Left lung (tissue), 10 donors: Measurements from ENCODE around the gene PTPRN2. TPM values are rescaled to one million over a fixed set of nuclear protein-coding genes. Genes with fewer than 3 reads are reported as not detected.

Experiments used
- ATAC-seq: fragments of 200-7000 bp; cut with Tn5 transposase; one replicate; pipeline ENCODE4 v1.9.1; 2020; ENCODE audit warnings: moderate library complexity
- DNase-seq, 4 donors: peaks; one replicate each; pipeline ENCODE4 v3.0.0-alpha.2; 2013 to 2020
- H3K27ac ChIP-seq, 2 donors: fragments of 200-600 bp; sonication (generic) in 1 of 2; one replicate each; pipeline versions ENCODE4 v1.5.0 to v1.8.0; 2020 to 2021
- H3K27me3 ChIP-seq, 2 donors: fragments of 200-600 bp; sonication (generic) in 1 of 2; one replicate each; pipeline versions ENCODE4 v1.5.0 to v1.8.0; 2020 to 2021
- H3K36me3 ChIP-seq, 2 donors: fragments of 200-600 bp; sonication (generic) in 1 of 2; one replicate each; pipeline versions ENCODE4 v1.5.0 to v1.8.0; 2020 to 2021
- H3K4me1 ChIP-seq, 2 donors: fragments of 200-600 bp; one replicate each; pipeline ENCODE4 v1.8.0; 2021
- H3K4me3 ChIP-seq, 2 donors: fragments of 200-600 bp; sonication (generic) in 1 of 2; one replicate each; pipeline versions ENCODE4 v1.5.0 to v1.8.0; 2020 to 2021; ENCODE audit warnings: mild to moderate bottlenecking in 1 of 2
- H3K9me3 ChIP-seq, 2 donors: fragments of 200-600 bp; sonication (generic) in 1 of 2; one replicate each; pipeline versions ENCODE4 v1.5.0 to v1.8.0; 2020 to 2021
- CTCF ChIP-seq, 2 donors: fragments of 200-600 bp; sonication (generic) in 1 of 2; IDR thresholded peaks; one replicate each; pipeline versions ENCODE4 v1.5.0 to v1.8.0; 2021; ENCODE audit warnings: antibody characterized with exemption in 2 of 2
- intact Hi-C, 2 donors: fragments of 100-400 bp; cut with DNase I; formaldehyde crosslinking; loops; one replicate each; pipeline versions ENCODE4 v1.11.2 to v1.14.2; 2022
- polyA plus RNA-seq, 6 donors: library from polyadenylated mRNA; unstranded; fragments of 120-200 nt; gene quantifications; one replicate each; pipeline ENCODE4 v1.2.1, GENCODE V29; 2013; ENCODE audit not compliant: insufficient read length in 6 of 6
- total RNA-seq, 2 donors: library from RNA; stranded (reverse); fragmentation: NEBNext Ultra II Directional; extraction: Animal tissue kit (Norgen Biotek cat#: 25700); gene quantifications; one replicate each; pipeline ENCODE4 v1.2.1, GENCODE V29; 2021
- donor health status: DM: no; HTN: yes; CAD: no.
- donor health status: DM: no; HTN: no; CAD: no.

PTPRN2 gene
- total and polyA plus RNA-seq, 8 donors, result 4.0 to 7.8 (median 6.8) TPM

DNA sequence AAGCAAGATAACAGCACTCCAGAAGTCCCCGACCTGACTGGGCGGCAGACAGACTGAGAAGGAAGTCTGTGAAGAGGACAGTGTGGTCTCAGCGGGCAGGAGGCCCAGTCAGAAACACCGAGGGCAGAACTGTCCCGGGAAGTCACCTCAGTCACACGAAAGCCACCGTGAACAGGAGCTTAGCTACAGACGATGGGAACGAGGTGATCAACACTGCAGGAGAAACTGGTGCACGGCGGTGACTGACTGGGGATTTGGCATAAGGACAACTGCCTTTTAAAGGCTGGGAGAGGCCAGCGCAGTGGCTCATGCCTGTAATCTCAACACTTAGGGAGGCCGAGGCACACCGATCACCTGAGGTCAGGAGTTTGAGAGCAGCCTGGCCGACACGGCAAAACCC, 217.8 kb downstream of the PTPRN2 start:
- H3K27ac ChIP-seq, result no peak overlapping the region
- no peaks in the 10 kb centered on the region for H3K4me1 ChIP-seq
- TF ChIP-seq CTCF (IDR thresholded peaks at IDR 0.05), result no peak
- peaks cover 0 to 11% of the 10 kb centered on the region in 2 donors for H3K27me3 ChIP-seq
- H3K4me3 ChIP-seq, result no peak overlapping the region
- peak in 1 of 4 donors; percentile 26 for DNase-seq
- no peak for ATAC-seq
- intact Hi-C loops, result no loop called here
- H3K36me3 ChIP-seq, result no peaks in the 10 kb centered on the region
- H3K9me3 ChIP-seq, result no peaks in the 10 kb centered on the region

GRCh38 chr7:158369290-158369689, 218.3 kb downstream of the PTPRN2 start:
- Histone ChIP-seq H3K27ac (no peak overlapping the region), H3K36me3 (no peaks in the 10 kb centered on the region), H3K4me3 (no peak overlapping the region), H3K9me3 (no peaks in the 10 kb centered on the region), H3K4me1 (no peaks in the 10 kb centered on the region), H3K27me3 (peaks cover 0 to 9% of the 10 kb centered on the region in 2 donors)
- TF ChIP-seq CTCF (IDR thresholded peaks at IDR 0.05), result no peak
- intact Hi-C loops, result no loop called here
- ATAC-seq (no peak), DNase-seq (peak in 2 of 4 donors; percentile 4 to 33)

DNA sequence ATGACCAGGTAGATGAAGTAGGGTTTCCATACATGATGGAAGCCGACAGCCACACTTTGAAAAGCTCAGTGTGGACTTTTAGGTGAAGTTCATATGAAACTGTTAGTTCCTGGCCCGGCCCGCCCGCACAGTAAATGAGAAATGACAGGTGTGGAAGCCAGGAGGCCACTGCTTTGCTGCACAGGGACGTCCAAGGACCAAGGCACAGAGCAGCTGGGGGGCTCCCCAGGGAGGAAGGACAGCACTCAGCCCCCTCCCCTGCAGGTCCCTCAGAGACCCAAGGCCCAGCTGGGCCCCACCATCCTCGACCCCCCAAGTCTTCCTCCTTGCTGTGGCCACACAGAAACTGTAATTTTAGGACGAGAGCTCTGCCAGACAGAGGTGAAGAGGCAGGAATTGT, 219.2 kb downstream of the PTPRN2 start:
- H3K9me3 ChIP-seq, result no peaks in the 10 kb centered on the region
- ATAC-seq (no peak), DNase-seq (peak in 2 of 4 donors; percentile 8 to 45)
- TF ChIP-seq CTCF (IDR thresholded peaks at IDR 0.05), result no peak
- H3K36me3 ChIP-seq, result no peaks in the 10 kb centered on the region
- intact Hi-C loops, result no loop called here
- no peaks in the 10 kb centered on the region for H3K4me1 ChIP-seq
- no peak overlapping the region for H3K27ac ChIP-seq
- peaks cover 0 to 3% of the 10 kb centered on the region in 2 donors for H3K27me3 ChIP-seq
- H3K4me3 ChIP-seq, result no peak overlapping the region

GRCh38 chr7:158367634-158367982, 220.0 kb downstream of the PTPRN2 start:
- H3K36me3 ChIP-seq, result no peaks in the 10 kb centered on the region
- no peak for DNase-seq
- no peak for ATAC-seq
- H3K9me3 ChIP-seq, result no peaks in the 10 kb centered on the region
- no peaks in the 10 kb centered on the region for H3K27me3 ChIP-seq
- no peak overlapping the region for H3K27ac ChIP-seq
- intact Hi-C loops, result no loop called here
- no peak for TF ChIP-seq CTCF (IDR thresholded peaks at IDR 0.05)
- H3K4me3 ChIP-seq, result no peak overlapping the region
- H3K4me1 ChIP-seq, result no peaks in the 10 kb centered on the region

- DNase-seq, result peak in 2 of 4 donors; percentile 24 to 72
- ATAC-seq, result no peak
- H3K9me3 ChIP-seq, result no peaks in the 10 kb centered on the region
- no peaks in the 10 kb centered on the region for H3K4me1 ChIP-seq
- no peak overlapping the region for H3K27ac ChIP-seq
- H3K27me3 ChIP-seq, result no peaks in the 10 kb centered on the region
- no peak for TF ChIP-seq CTCF (IDR thresholded peaks at IDR 0.05)
- H3K4me3 ChIP-seq, result no peak overlapping the region
- intact Hi-C loops, result no loop called here
- H3K36me3 ChIP-seq, result no peaks in the 10 kb centered on the region
Observed at GRCh38 chr7:158366916-158367633, 220.5 kb downstream of the PTPRN2 start.
